Fibroblast of pulmonary artery (primary cell): ENCODE results near the gene LDB2.

ENCODE experiments used
- DNase-seq: peaks from one replicate; pipeline ENCODE4 v3.0.0-alpha.2; 2010; ENCODE audit warnings: low read depth
- H3K4me3 ChIP-seq: replicated peaks from 2 replicates; pipeline ENCODE4 v1.5.1; 2011; ENCODE audit warnings: low read depth, mild to moderate bottlenecking, control low read depth, low read length, moderate library complexity
- TF ChIP-seq, protein P1 (sequence below): IDR thresholded peaks from 2 replicates; pipeline ENCODE4 v1.5.1; 2011; ENCODE audit warnings: mild to moderate bottlenecking, control low read depth, low read length, inconsistent platforms; ENCODE audit errors: missing control alignments

LDB2 gene

DNA sequence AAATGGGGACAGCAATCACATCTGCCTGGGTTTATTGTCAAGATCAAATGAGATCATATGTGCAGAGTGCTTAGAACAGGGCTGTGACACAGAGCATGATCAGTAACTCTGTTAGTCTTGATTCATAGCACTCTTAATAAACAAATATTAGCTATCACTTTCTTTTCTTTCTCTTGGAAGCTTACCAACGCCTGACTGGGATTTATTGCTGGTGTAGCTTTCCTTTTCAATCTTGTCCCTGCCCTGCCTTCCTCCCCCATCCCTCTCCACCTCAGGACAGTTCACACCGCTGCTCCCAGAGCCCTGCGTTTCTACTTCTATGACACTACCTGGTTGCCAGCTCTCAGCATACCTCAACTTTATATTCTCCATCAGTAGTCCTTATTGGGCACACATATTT, 120.7 kb downstream of the LDB2 start:
- H3K4me3 ChIP-seq = no peak overlapping the region
- no peak for DNase-seq
- TF ChIP-seq, protein P1, sequence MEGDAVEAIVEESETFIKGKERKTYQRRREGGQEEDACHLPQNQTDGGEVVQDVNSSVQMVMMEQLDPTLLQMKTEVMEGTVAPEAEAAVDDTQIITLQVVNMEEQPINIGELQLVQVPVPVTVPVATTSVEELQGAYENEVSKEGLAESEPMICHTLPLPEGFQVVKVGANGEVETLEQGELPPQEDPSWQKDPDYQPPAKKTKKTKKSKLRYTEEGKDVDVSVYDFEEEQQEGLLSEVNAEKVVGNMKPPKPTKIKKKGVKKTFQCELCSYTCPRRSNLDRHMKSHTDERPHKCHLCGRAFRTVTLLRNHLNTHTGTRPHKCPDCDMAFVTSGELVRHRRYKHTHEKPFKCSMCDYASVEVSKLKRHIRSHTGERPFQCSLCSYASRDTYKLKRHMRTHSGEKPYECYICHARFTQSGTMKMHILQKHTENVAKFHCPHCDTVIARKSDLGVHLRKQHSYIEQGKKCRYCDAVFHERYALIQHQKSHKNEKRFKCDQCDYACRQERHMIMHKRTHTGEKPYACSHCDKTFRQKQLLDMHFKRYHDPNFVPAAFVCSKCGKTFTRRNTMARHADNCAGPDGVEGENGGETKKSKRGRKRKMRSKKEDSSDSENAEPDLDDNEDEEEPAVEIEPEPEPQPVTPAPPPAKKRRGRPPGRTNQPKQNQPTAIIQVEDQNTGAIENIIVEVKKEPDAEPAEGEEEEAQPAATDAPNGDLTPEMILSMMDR = no peak

DNA sequence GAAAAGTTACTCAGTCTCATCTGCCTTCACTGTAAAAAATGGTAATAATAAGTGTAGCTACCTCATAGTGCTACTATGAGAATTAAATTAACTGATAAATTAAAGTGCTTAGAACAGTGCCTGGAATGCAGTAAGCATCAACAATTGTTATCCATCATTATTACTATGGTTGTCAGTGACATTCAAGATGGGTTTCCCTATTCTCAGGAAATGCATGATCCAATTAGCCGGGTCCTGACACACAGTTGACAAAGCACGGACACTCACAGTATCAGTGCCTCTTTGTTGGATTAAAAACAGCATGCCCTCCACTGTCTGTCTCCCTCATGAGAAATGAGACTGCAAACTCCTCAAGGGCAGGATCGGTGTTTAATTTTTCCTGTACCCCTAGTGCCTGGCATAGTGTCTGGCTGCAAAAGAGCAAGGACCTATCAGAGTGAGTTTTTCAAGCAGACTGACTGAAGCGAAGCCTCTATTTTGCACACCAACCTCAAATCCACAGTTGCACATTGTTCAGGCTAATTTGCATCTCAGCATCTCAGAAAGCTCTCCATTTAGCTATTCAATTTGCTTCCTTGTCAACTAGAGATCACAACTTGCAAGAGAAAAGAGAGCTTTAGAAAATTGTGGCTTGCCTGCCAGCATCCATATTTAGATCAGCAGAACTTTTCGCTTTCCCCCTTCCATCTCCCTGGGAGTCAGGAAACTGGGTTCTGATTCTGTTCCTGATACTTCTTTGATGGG, 122.9 kb downstream of the LDB2 start:
- no peak for DNase-seq
- TF ChIP-seq, protein P1 = no peak
- no peak overlapping the region for H3K4me3 ChIP-seq

DNA sequence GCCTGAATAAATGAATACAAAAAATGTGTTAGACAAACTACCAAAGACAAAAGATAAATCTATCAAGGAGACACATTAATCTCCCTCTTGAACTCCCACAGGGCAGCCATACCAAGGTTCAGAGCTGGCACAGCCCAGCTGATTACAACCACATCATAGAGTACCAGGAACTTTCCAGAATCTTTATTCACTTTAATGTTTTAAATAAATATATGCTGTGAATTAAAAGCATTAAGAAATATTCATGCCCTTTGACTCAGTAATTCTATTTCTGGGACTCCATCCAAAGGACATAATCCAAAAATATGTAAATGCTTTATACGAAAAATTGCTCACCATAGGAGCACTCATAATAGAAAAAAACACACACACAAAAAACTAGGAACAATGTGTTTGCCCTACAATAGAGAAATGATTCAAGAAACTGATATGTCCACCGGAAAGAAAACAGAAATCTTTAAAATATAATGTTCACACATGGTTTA, 126.0 kb downstream of the LDB2 start:
- DNase-seq = peak; percentile 80
- no peak overlapping the region for H3K4me3 ChIP-seq
- TF ChIP-seq, protein P1 = no peak

DNA sequence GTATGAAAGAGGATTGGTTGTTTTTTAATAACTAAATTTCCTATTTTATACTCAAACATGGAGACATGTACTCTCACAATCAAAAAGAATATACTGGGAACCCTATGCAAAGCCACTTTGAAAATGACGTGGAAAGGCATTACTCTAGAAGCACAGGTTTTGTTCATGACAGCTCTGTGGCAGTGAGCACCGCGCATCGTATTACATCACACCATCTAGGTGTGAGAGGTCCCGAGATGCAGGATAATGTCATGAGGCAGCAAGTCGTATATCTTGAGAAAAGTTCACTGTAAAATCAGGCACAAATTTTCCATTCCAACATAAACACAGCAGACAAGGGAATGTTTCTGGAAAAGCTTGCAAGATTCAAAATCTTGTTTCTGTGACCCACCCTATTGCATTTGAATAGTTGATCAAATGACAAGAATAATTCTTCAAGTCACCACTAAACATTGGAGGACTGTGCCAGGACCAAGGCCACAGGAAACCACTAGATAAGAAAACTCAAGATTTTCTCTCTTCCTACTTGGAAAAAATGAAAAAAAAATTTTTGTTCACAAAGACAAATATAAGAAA, 127.6 kb downstream of the LDB2 start:
- DNase-seq = no peak
- no peak overlapping the region for H3K4me3 ChIP-seq
- TF ChIP-seq, protein P1 = no peak

DNA sequence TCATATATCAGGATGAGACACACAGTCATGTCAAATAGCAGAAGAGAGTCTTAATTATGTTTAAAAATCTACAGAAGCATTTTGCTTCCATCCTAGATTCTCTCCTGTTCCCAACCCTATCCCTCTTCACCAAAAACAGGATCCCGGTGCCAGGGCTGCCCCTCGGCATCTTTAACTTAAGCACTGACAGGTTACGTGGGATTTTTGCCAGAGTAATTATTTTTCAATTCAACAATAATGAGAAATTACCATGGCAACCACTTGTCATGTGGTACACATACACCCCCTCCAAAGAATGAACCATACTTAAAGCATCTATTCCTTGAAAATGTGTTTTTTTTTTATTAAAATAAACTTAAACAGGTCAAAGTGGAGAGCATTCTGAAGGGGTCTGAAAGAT, 130.6 kb downstream of the LDB2 start:
- TF ChIP-seq, protein P1 = no peak

DNA sequence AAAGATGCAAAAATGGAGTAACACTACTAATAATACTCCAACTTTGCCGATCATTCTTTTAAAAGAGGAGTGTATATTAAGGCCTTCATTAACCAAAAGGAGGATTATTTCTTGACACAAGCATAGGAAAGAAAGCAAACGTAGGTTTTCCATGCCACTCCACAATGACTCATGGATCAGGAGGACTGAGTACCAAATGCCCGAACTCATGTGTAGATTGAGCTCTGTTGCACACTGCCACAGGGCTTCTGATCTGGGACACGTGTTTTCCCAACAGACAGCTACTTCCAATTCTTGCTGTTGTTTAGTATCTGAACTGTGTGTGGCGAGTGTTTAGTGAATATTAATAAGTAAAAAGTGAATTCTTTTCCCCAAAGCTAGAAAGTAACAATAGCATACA, 131.2 kb downstream of the LDB2 start:
- H3K4me3 ChIP-seq = no peak overlapping the region
- TF ChIP-seq, protein P1 = no peak
- DNase-seq = no peak

More for the DNA sequence above, 130.6 kb downstream of the LDB2 start:
- no peak for DNase-seq
- no peak overlapping the region for H3K4me3 ChIP-seq
